HepG2 (cell line): Measurements from ENCODE around the gene SLC44A4. TPM values are rescaled to one million over a fixed set of nuclear protein-coding genes. Genes with fewer than 3 reads are reported as not detected.

Experiments
- ATF3 ChIP-seq: sonication (generic); formaldehyde crosslinking; IDR thresholded peaks from 2 replicates; pipeline ENCODE4 v1.4.0; 2020; ENCODE audit warnings: missing genetic modification reagents
- CEBPB ChIP-seq: IDR thresholded peaks from 2 replicates; pipeline ENCODE4 v1.6.1; 2011; ENCODE audit warnings: low read depth, low read length, improper control_type of control experiment, borderline replicate concordance
- DPF2 ChIP-seq: sonication (generic); formaldehyde crosslinking; IDR thresholded peaks from 2 replicates; pipeline ENCODE4 v1.4.0; 2020; ENCODE audit warnings: mild to moderate bottlenecking, low read depth, missing genetic modification reagents, borderline replicate concordance
- HINFP ChIP-seq: sonication (generic); formaldehyde crosslinking; IDR thresholded peaks from 2 replicates; pipeline ENCODE4 v1.4.0; 2020; ENCODE audit warnings: low read depth, mild to moderate bottlenecking, missing genetic modification reagents
- MTA3 ChIP-seq: sonication (generic); formaldehyde crosslinking; IDR thresholded peaks from 2 replicates; pipeline ENCODE4 v1.4.0; 2020; ENCODE audit warnings: missing genetic modification reagents
- POLR2A ChIP-seq, 2 experiments: IDR thresholded peaks; 2 replicates each; pipeline ENCODE4 v1.6.1; 2011; ENCODE audit warnings: low read depth in 2 of 2, low read length in 2 of 2, mild to moderate bottlenecking in 1 of 2, moderate library complexity in 1 of 2; ENCODE audit not compliant: insufficient read depth in 1 of 2
- PRDM15 ChIP-seq: sonication (generic); formaldehyde crosslinking; IDR thresholded peaks from 2 replicates; pipeline ENCODE4 v1.4.0; 2020; ENCODE audit warnings: missing genetic modification reagents
- REL ChIP-seq: sonication (generic); formaldehyde crosslinking; conservative IDR thresholded peaks from 2 replicates; pipeline ENCODE4 v1.8.0; 2022; ENCODE audit warnings: mild to moderate bottlenecking, missing genetic modification reagents, moderate library complexity
- RNF219 ChIP-seq: sonication (generic); formaldehyde crosslinking; IDR thresholded peaks from 2 replicates; pipeline ENCODE4 v1.5.0; 2020; ENCODE audit warnings: mild to moderate bottlenecking, missing genetic modification reagents
- SMYD3 ChIP-seq: sonication (generic); formaldehyde crosslinking; IDR thresholded peaks from 2 replicates; pipeline ENCODE4 v1.8.1; 2023; ENCODE audit warnings: mild to moderate bottlenecking, missing genetic modification reagents
- SUZ12 ChIP-seq: fragments of 150-350 bp; IDR thresholded peaks from 2 replicates; pipeline ENCODE4 v1.6.1; 2014; ENCODE audit warnings: low read depth, low read length
- WIZ ChIP-seq: sonication (generic); formaldehyde crosslinking; IDR thresholded peaks from 2 replicates; pipeline ENCODE4 v1.5.1; 2020; ENCODE audit warnings: mild to moderate bottlenecking, missing genetic modification reagents
- ZHX2 ChIP-seq, 2 experiments: sonication (generic) in 1 of 2; formaldehyde crosslinking in 1 of 2; IDR thresholded peaks; 2 replicates each; pipeline versions ENCODE4 v1.6.1 to v1.9.0; 2014 to 2022; ENCODE audit warnings: antibody characterized with exemption in 1 of 2, borderline replicate concordance in 1 of 2, inconsistent platforms in 1 of 2, low read depth in 1 of 2, missing genetic modification reagents in 1 of 2
- ZNF17 ChIP-seq: sonication (generic); formaldehyde crosslinking; IDR thresholded peaks from 2 replicates; pipeline ENCODE4 v1.5.0; 2020; ENCODE audit warnings: mild to moderate bottlenecking, missing genetic modification reagents
- ZSCAN31 ChIP-seq: sonication (generic); formaldehyde crosslinking; IDR thresholded peaks from 2 replicates; pipeline ENCODE4 v1.5.0; 2020; ENCODE audit warnings: low read depth, mild to moderate bottlenecking, missing genetic modification reagents
- polyA plus RNA-seq, 8 experiments: library from polyadenylated mRNA; depleted of rRNA in 3 of 8; stranded (reverse) in 7 of 8; unstranded in 1 of 8; fragments of >200 nt; fragmentation: Illumina TruSeq in 4 of 8; extraction: Trizol in 4 of 8; gene quantifications; 2 replicates each; pipeline versions ENCODE4 v1.2.1 to v1.2.3, GENCODE V29; 2011 to 2016; ENCODE audit warnings: low read depth in 4 of 8, missing spikeins in 1 of 8, mixed read lengths in 1 of 8; ENCODE audit not compliant: insufficient read depth in 1 of 8
- total RNA-seq, 5 experiments: library from RNA; depleted of rRNA; stranded (reverse); fragments of >200 nt; fragmentation: Illumina TruSeq; extraction: Trizol; gene quantifications; 2 replicates each; pipeline ENCODE4 v1.2.3, GENCODE V29; 2016; ENCODE audit warnings: low read depth in 1 of 5

Gene SLC44A4
- total and polyA plus RNA-seq, 2 of the 13 experiments (the other 11 are each of a cell fraction or from before 2014, with no cell fraction given), result 3.5 to 5.9 TPM

- TF ChIP-seq HINFP (no peak), DPF2 (CRISPR knock-in tag) (no peak), PRDM15 (no peak), WIZ (no peak), REL (CRISPR knock-in tag) (no peak), ZNF17 (no peak), CEBPB (0 out of 2 replicates have a peak, but pooled peaks have one; percentile 5), POLR2A (IDR thresholded peaks at IDR 0.05; ENCODE audit: insufficient read depth in 1 of 2, low read depth in 2 of 2, low read length in 2 of 2) (peak in 1 of 2 experiments; percentile 51; a peak in 3 of 4 replicates), SMYD3 (CRISPR knock-in tag) (no peak), ATF3 (CRISPR knock-in tag) (no peak), MTA3 (no peak), SUZ12 (no peak), ZHX2 (IDR thresholded peaks at IDR 0.05; ENCODE audit: low read depth) (no peak), ZHX2 (CRISPR knock-in tag; IDR thresholded peaks at IDR 0.05; ENCODE audit: borderline replicate concordance) (no peak), RNF219 (CRISPR knock-in tag) (no peak), ZSCAN31 (CRISPR knock-in tag) (0 out of 2 replicates have a peak, but pooled peaks have one; percentile 14)
These were observed 57.3 kb downstream of the SLC44A4 start (continued) for GRCh38 chr6:31821301-31822035.
